GM06990 (cell line): ENCODE data around the gene GIT1.

Experiments used
- DNase-seq: peaks from one replicate; pipeline ENCODE4 v3.0.0-alpha.2; 2011; ENCODE audit not compliant: insufficient read length; ENCODE audit errors: extremely low read depth
- H3K27me3 ChIP-seq: replicated peaks from 2 replicates; pipeline ENCODE4 v1.6.0; 2011; ENCODE audit warnings: low read length; ENCODE audit not compliant: control insufficient read depth, insufficient read depth
- H3K36me3 ChIP-seq: 2 replicates; pipeline ENCODE4 v1.5.1; 2011; ENCODE audit warnings: low read length; ENCODE audit not compliant: control insufficient read depth, insufficient read depth
- H3K4me3 ChIP-seq: replicated peaks from 2 replicates; pipeline ENCODE4 v1.5.1; 2011; ENCODE audit warnings: low read depth, mild to moderate bottlenecking, control low read depth, low read length
- TF ChIP-seq, protein P1 (sequence below): IDR thresholded peaks from 2 replicates; pipeline ENCODE4 v1.5.1; 2011; ENCODE audit warnings: low read length, control low read depth, mild to moderate bottlenecking, inconsistent platforms; ENCODE audit not compliant: insufficient read depth, poor library complexity, severe bottlenecking

GIT1 gene

DNA sequence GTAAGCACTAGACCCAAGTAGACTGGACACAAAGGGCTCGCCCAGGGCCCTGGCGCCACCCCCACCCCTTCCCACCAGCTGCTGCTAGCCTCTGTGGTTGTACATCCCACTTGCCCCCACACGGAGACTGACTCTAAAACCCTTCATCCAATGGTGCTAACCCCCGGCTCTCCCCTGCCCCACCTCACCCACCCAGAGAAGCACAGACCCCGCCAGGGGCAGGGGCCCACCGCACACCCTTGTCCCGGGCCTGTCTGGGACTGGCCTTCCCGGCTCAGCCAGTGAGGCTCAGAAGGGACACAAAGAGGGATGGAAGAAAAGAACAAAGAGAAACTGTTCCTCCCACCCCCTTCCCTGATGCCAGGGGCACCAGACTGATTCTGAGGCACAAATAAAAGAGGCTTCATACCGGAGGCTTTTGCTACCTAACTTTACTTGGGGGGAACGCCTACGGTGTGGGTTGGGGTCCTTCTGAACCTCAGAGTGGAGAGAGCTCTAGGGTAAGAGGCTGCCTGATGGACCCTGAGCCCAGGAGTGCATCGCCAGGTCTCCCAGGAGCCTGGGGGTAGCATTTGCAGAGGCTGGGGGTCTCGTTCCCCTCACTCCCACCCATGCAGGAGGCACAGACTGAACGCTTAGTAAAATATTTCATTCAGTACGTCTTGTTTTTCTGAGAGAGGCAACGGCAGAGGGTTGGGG is 25.1 kb upstream of the GIT1 start:
- TF ChIP-seq, protein P1, sequence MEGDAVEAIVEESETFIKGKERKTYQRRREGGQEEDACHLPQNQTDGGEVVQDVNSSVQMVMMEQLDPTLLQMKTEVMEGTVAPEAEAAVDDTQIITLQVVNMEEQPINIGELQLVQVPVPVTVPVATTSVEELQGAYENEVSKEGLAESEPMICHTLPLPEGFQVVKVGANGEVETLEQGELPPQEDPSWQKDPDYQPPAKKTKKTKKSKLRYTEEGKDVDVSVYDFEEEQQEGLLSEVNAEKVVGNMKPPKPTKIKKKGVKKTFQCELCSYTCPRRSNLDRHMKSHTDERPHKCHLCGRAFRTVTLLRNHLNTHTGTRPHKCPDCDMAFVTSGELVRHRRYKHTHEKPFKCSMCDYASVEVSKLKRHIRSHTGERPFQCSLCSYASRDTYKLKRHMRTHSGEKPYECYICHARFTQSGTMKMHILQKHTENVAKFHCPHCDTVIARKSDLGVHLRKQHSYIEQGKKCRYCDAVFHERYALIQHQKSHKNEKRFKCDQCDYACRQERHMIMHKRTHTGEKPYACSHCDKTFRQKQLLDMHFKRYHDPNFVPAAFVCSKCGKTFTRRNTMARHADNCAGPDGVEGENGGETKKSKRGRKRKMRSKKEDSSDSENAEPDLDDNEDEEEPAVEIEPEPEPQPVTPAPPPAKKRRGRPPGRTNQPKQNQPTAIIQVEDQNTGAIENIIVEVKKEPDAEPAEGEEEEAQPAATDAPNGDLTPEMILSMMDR: no peak

DNA sequence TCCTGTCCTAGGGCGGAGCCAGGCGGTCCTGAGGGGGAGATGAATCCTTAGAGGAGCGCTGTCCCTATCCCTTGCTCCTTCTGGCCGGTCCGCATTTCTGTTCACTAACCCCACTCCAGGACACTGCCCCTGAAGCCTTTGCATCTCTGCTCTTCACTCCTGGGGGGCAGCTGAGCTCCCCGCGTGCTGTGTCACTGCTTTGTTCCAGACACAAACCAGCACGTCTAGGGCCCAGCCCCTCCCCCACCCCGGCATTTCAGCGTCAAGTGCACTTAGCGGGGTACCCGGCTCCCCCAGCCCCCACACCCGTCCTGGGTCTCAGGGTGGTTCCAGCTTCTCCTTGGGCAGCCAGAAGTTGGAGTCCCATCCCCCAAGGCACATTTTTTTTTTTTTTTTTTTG is 24.4 kb upstream of the GIT1 start:
- Histone ChIP-seq H3K36me3 (no peaks in the 10 kb centered on the region), H3K4me3 (peak overlapping the region; percentile 29; the same call in 1 of the 2 replicates), H3K27me3 (peaks cover 2% of the 10 kb centered on the region)
- DNase-seq: no peak
- TF ChIP-seq, protein P1: no peak

More for the DNA sequence above, 25.1 kb upstream of the GIT1 start:
- DNase-seq: no peak
- Histone ChIP-seq H3K4me3 (no peak overlapping the region), H3K27me3 (peaks cover 2% of the 10 kb centered on the region), H3K36me3 (no peaks in the 10 kb centered on the region)

DNA sequence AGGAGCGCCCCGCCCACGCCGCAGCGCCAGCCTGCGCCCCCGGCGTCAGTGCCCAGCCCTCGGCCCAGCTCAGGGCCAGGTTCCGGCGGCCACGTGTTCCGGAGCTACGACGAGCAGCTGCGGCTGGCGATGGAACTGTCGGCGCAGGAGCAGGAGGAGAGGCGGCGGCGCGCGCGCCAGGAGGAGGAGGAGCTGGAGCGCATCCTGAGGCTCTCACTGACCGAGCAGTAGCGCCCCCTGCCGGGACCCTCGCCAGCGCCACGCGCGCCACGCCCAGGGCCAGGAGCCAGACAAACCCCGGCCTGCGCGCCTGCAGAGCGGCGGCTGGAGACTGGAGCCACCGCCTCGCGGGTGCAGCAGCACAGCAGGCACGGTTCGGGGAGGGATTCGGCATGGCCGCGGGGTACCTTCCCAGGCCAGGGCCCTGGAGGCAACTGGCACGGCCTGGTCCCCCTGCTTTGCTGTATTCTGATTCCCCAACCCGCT is 23.9 kb upstream of the GIT1 start:
- Histone ChIP-seq H3K36me3 (no peaks in the 10 kb centered on the region), H3K4me3 (peak overlapping the region; percentile 41), H3K27me3 (peaks cover 2% of the 10 kb centered on the region)
- DNase-seq: peak; percentile 91
- TF ChIP-seq, protein P1: peak; percentile 70

DNA sequence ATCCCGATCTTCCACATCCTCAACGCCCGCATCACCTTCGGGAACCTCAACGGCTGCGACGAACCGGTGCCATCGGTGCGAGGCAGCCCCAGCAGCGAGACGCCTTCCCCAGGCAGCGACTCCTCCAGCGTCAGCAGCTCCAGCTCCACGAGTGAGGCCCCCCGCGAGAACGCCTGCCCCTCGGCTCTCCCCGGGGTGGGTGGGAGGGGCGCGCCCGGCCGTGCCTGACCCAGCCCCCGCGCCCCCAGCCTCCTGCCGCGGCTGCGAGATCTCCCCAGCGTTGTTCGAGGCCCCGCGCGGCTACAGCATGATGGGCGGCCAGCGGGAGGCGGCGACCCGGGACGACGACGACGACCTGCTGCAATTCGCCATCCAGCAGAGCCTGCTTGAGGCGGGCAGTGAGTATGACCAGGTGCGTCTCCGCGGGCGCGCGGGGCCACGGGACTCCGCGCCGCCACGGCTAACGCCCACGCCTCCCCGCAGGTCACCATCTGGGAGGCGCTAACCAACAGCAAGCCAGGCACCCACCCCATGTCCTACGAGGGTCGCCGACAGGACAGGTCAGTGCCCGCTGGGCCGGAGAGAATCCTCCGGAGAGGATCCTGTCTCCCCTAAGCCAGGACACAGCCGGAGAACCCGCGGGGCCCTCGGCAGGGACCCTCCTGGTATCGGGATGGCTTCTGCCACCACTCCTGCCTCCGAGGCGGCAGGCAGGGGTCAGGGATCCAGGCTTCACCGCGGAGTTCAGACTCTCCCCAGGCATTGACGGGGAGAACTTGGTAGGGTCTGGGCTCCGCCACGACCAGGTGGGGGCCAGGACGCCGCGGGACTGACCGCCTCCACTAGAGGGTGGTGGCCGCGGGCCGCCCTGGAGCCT is 23.2 kb upstream of the GIT1 start:
- TF ChIP-seq, protein P1: no peak
- Histone ChIP-seq H3K27me3 (peaks cover 2% of the 10 kb centered on the region), H3K36me3 (no peaks in the 10 kb centered on the region), H3K4me3 (no peak overlapping the region)
- DNase-seq: no peak

DNA sequence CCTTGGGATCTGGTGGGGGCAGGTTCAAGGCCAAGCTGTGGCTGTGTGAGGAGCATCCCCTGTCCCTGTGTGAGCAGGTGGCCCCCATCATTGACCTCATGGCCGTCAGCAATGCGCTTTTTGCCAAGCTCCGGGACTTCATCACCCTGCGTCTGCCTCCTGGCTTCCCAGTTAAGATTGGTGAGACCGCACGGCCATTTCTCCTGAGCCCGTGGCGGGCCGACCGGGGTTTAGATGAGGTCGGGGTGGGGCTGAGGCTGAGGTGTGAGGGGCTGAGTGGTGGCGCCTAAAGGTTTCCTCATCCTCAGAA is 22.6 kb upstream of the GIT1 start:
- TF ChIP-seq, protein P1: no peak
- no peaks in the 10 kb centered on the region for H3K36me3 ChIP-seq
- H3K27me3 ChIP-seq: peaks cover 2% of the 10 kb centered on the region
- H3K4me3 ChIP-seq: no peak overlapping the region
- DNase-seq: no peak
